Osteocyte (in vitro differentiated cells): ENCODE results near the gene TTYH3. TPM values are rescaled to one million over a fixed set of nuclear protein-coding genes. Genes with fewer than 3 reads are reported as not detected.
A peak's percentile ranks its signal among the peaks of the same experiment; 100 is the strongest.

Experiments
- DNase-seq: peaks from one replicate; pipeline ENCODE4 v3.0.0; 2021; ENCODE audit warnings: mixed read lengths; ENCODE audit not compliant: unreplicated experiment; ENCODE audit errors: extremely low spot score
- H3K27ac Mint-ChIP-seq: one replicate; pipeline ENCODE4 v1.8.0; 2021; ENCODE audit warnings: mild to moderate bottlenecking, mixed read lengths; ENCODE audit not compliant: unreplicated experiment
- H3K27me3 Mint-ChIP-seq: one replicate; pipeline ENCODE4 v1.8.0; 2021; ENCODE audit warnings: mixed read lengths; ENCODE audit not compliant: unreplicated experiment
- H3K36me3 Mint-ChIP-seq: one replicate; pipeline ENCODE4 v1.8.0; 2021; ENCODE audit warnings: mixed read lengths; ENCODE audit not compliant: unreplicated experiment
- H3K4me1 Mint-ChIP-seq: one replicate; pipeline ENCODE4 v1.8.0; 2021; ENCODE audit warnings: mixed read lengths; ENCODE audit not compliant: unreplicated experiment
- H3K4me3 Mint-ChIP-seq: one replicate; pipeline ENCODE4 v1.8.0; 2021; ENCODE audit warnings: mild to moderate bottlenecking, moderate library complexity, mixed read lengths; ENCODE audit not compliant: unreplicated experiment
- H3K9me3 Mint-ChIP-seq: one replicate; pipeline ENCODE4 v1.8.0; 2021; ENCODE audit warnings: mixed read lengths; ENCODE audit not compliant: unreplicated experiment
- CTCF ChIP-seq: fragments of 200-600 bp; sonication (generic); IDR thresholded peaks from 2 replicates; pipeline ENCODE4 v1.5.0; 2021; ENCODE audit warnings: antibody characterized with exemption, mild to moderate bottlenecking, moderate library complexity
- total RNA-seq: library from RNA; stranded (reverse); gene quantifications from 2 replicates; pipeline ENCODE4 v1.2.1, GENCODE V29; 2021

The TTYH3 gene
- total RNA-seq, 1 donor from 2014 or later: 376 TPM

- no peaks in the 10 kb centered on the region for H3K36me3 Mint-ChIP-seq
- H3K4me3 Mint-ChIP-seq: no peak overlapping the region
- H3K4me1 Mint-ChIP-seq: peaks cover 61% of the 10 kb centered on the region
- no peak for TF ChIP-seq CTCF
- no peak overlapping the region for H3K27ac Mint-ChIP-seq
- H3K9me3 Mint-ChIP-seq: no peaks in the 10 kb centered on the region
- no peak for DNase-seq
- no peaks in the 10 kb centered on the region for H3K27me3 Mint-ChIP-seq
Measured at GRCh38 chr7:2617325-2617905, 14.4 kb upstream of the TTYH3 start.

GRCh38 chr7:2619116-2619515 is 12.7 kb upstream of the TTYH3 start:
- DNase-seq: no peak
- H3K27ac Mint-ChIP-seq: peak overlapping the region; percentile 54
- TF ChIP-seq CTCF: no peak

GRCh38 chr7:2621061-2621828 is 10.5 kb upstream of the TTYH3 start:
- H3K36me3 Mint-ChIP-seq: no peaks in the 10 kb centered on the region
- H3K4me3 Mint-ChIP-seq: no peak overlapping the region
- H3K27me3 Mint-ChIP-seq: no peaks in the 10 kb centered on the region
- H3K9me3 Mint-ChIP-seq: no peaks in the 10 kb centered on the region
- no peak for DNase-seq
- H3K27ac Mint-ChIP-seq: peak overlapping the region; percentile 72
- TF ChIP-seq CTCF: no peak
- peaks cover 62% of the 10 kb centered on the region for H3K4me1 Mint-ChIP-seq

More at GRCh38 chr7:2619116-2619515, 12.7 kb upstream of the TTYH3 start:
- H3K4me3 Mint-ChIP-seq: no peak overlapping the region
- no peaks in the 10 kb centered on the region for H3K9me3 Mint-ChIP-seq
- peaks cover 65% of the 10 kb centered on the region for H3K4me1 Mint-ChIP-seq
- no peaks in the 10 kb centered on the region for H3K36me3 Mint-ChIP-seq
- H3K27me3 Mint-ChIP-seq: no peaks in the 10 kb centered on the region

GRCh38 chr7:2621948-2622640 is 9.7 kb upstream of the TTYH3 start:
- H3K27me3 Mint-ChIP-seq: no peaks in the 10 kb centered on the region
- peak overlapping the region; percentile 72 for H3K27ac Mint-ChIP-seq
- no peaks in the 10 kb centered on the region for H3K36me3 Mint-ChIP-seq
- no peaks in the 10 kb centered on the region for H3K9me3 Mint-ChIP-seq
- H3K4me3 Mint-ChIP-seq: peak overlapping the region; percentile 40
- DNase-seq: no peak
- peaks cover 62% of the 10 kb centered on the region for H3K4me1 Mint-ChIP-seq
- no peak for TF ChIP-seq CTCF
